ENCODE results near the gene SEC22A.

Gene SEC22A

GRCh38 chr3:123163141-123163540 lies 38.6 kb upstream of the SEC22A start:
- Mint-ChIP-seq H3K9me3 (peaks cover 8% of the 10 kb centered on the region), H3K4me1 (ENCODE audit: low read depth) (no peaks in the 10 kb centered on the region), H3K4me3 (no peak overlapping the region), H3K27ac (no peak overlapping the region), H3K27me3 (no peaks in the 10 kb centered on the region), H3K36me3 (ENCODE audit: low read depth) (peaks cover 95% of the 10 kb centered on the region)
- no peak for DNase-seq

GRCh38 chr3:123165163-123165562 lies 36.6 kb upstream of the SEC22A start:
- peaks cover 90% of the 10 kb centered on the region for H3K36me3 Mint-ChIP-seq (ENCODE audit: low read depth)
- no peak for DNase-seq
- H3K9me3 Mint-ChIP-seq, result peaks cover 8% of the 10 kb centered on the region
- H3K4me1 Mint-ChIP-seq (ENCODE audit: low read depth), result no peaks in the 10 kb centered on the region
- H3K27me3 Mint-ChIP-seq, result no peaks in the 10 kb centered on the region
- no peak overlapping the region for H3K4me3 Mint-ChIP-seq
- no peak overlapping the region for H3K27ac Mint-ChIP-seq

- no peaks in the 10 kb centered on the region for H3K4me1 Mint-ChIP-seq (ENCODE audit: low read depth)
- peaks cover 8% of the 10 kb centered on the region for H3K9me3 Mint-ChIP-seq
Measured at GRCh38 chr3:123167686-123168085, 34.1 kb upstream of the SEC22A start.

DNA sequence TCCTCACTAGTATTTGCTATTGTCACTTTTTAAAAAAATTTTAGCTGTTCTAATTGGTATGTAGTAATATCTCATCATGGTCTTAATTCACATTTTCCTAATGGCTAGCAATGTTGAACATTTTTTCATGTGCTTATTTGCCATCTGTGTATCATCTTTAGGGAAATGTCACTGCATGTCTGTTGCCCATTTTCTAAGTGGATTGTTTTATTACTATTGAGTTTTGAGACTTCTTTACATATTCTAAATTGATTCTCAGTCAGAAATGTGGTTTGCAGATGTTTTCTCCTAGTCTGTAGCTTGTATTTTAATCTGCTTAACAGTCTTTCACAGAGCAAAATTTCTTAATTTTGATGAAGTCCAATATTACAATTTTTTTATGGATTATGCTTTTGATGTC lies 33.6 kb upstream of the SEC22A start:
- Mint-ChIP-seq H3K36me3 (ENCODE audit: low read depth) (peaks cover 72% of the 10 kb centered on the region), H3K9me3 (peaks cover 8% of the 10 kb centered on the region), H3K4me3 (no peak overlapping the region), H3K27ac (no peak overlapping the region), H3K27me3 (no peaks in the 10 kb centered on the region), H3K4me1 (ENCODE audit: low read depth) (no peaks in the 10 kb centered on the region)
- DNase-seq, result no peak

More at GRCh38 chr3:123167686-123168085, 34.1 kb upstream of the SEC22A start:
- H3K4me3 Mint-ChIP-seq, result no peak overlapping the region
- H3K27ac Mint-ChIP-seq, result no peak overlapping the region
- DNase-seq, result no peak
- no peaks in the 10 kb centered on the region for H3K27me3 Mint-ChIP-seq
- peaks cover 76% of the 10 kb centered on the region for H3K36me3 Mint-ChIP-seq (ENCODE audit: low read depth)

DNA sequence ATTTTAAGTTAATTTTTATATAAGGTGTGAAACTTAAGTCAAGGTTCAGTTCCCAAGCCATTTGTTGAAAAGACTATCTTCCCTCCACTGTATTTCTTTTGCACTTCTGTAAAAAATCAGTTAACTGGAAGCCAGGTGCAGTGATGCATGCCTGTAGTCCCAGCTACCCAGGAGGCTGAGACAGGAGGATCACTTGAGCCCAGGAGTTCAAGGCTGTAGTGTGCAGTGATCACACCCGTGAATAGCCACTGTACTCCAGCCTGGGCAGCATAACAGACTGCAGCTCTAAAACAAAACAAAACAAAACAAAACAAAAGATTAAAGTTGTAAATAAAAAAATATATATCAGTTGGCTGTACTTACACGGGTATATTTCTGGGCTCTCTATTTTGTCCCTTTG lies 33.1 kb upstream of the SEC22A start:
- Mint-ChIP-seq H3K4me1 (ENCODE audit: low read depth) (no peaks in the 10 kb centered on the region), H3K27ac (no peak overlapping the region), H3K9me3 (peaks cover 8% of the 10 kb centered on the region), H3K27me3 (no peaks in the 10 kb centered on the region), H3K36me3 (ENCODE audit: low read depth) (peaks cover 70% of the 10 kb centered on the region), H3K4me3 (no peak overlapping the region)
- DNase-seq, result no peak

GRCh38 chr3:123169492-123169929 lies 32.2 kb upstream of the SEC22A start:
- H3K9me3 Mint-ChIP-seq, result peaks cover 6% of the 10 kb centered on the region
- H3K4me3 Mint-ChIP-seq, result no peak overlapping the region
- H3K27me3 Mint-ChIP-seq, result no peaks in the 10 kb centered on the region
- peak overlapping the region; percentile 18 for H3K27ac Mint-ChIP-seq
- no peak for DNase-seq
- peaks cover 61% of the 10 kb centered on the region for H3K36me3 Mint-ChIP-seq (ENCODE audit: low read depth)
- no peaks in the 10 kb centered on the region for H3K4me1 Mint-ChIP-seq (ENCODE audit: low read depth)

DNA sequence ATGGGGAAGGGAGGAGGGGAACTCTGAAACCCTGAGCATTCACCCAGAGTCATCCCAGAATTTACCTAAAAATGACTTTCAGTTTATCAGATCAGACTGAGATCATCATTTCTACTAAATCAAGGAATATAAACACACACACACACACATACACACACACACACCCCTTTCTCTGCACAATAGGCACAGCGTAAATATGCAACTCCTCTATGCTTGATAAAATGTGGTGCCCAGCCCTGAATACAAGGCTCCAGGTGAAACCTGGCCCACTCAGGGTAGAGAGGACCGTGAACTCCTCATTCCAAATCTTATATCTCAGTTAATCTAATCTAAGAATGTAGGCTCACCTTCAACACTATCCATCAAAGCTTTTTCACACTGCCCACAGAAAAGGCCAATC lies 31.8 kb upstream of the SEC22A start:
- Mint-ChIP-seq H3K27ac (peak overlapping the region; percentile 18), H3K4me1 (ENCODE audit: low read depth) (no peaks in the 10 kb centered on the region), H3K4me3 (no peak overlapping the region), H3K9me3 (peaks cover 2% of the 10 kb centered on the region), H3K27me3 (no peaks in the 10 kb centered on the region), H3K36me3 (ENCODE audit: low read depth) (peaks cover 57% of the 10 kb centered on the region)
- DNase-seq, result no peak

- Mint-ChIP-seq H3K36me3 (ENCODE audit: low read depth) (peaks cover 12% of the 10 kb centered on the region), H3K4me1 (ENCODE audit: low read depth) (no peaks in the 10 kb centered on the region), H3K27ac (no peak overlapping the region), H3K27me3 (no peaks in the 10 kb centered on the region), H3K9me3 (no peaks in the 10 kb centered on the region), H3K4me3 (no peak overlapping the region)
- DNase-seq, result no peak
Measured at GRCh38 chr3:123180791-123181190, 21.0 kb upstream of the SEC22A start.

DNA sequence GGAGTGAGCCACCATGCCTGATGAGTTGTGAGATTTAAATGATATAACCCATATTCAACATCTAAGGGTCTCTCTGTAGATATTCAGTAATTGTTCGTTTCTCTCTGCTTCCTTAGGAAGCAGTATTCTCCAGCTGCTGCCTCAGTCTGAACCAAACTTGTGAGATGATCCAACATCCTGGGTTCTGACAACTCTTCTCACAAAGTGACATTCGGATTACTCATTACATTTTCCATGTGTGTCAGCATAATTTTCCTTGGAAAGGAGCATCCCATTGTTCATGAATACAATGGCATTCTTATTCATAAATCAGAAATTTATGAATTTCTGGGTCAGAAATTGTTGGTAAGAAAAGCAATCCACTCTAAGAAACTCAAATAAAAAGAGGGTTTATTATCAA lies 15.0 kb upstream of the SEC22A start:
- peaks cover 1% of the 10 kb centered on the region for H3K36me3 Mint-ChIP-seq (ENCODE audit: low read depth)
- H3K4me3 Mint-ChIP-seq, result no peak overlapping the region
- no peaks in the 10 kb centered on the region for H3K4me1 Mint-ChIP-seq (ENCODE audit: low read depth)
- no peaks in the 10 kb centered on the region for H3K9me3 Mint-ChIP-seq
- H3K27me3 Mint-ChIP-seq, result no peaks in the 10 kb centered on the region
- no peak overlapping the region for H3K27ac Mint-ChIP-seq
- no peak for DNase-seq

DNA sequence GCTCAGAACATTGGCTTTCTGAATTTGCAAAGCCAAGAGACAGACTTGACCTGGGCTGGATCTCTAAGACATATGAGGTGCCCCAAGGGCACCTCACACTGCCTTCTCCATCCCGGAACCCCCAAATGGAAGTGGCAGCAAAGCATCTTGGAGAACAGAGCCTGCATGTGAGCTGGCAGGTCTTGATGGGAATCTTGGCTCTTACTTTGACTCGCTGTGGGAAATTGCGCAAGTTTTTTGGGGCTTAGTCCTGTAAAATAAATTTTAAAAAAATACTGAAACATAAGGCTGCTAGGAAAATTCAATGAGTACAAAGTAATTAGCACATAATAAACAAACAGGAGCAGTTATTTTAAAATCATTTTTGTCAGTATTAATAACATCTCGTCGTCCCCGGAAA lies 13.7 kb upstream of the SEC22A start:
- Mint-ChIP-seq H3K4me1 (ENCODE audit: low read depth) (no peaks in the 10 kb centered on the region), H3K9me3 (no peaks in the 10 kb centered on the region), H3K27ac (no peak overlapping the region)

GRCh38 chr3:123193448-123194101 lies 8.2 kb upstream of the SEC22A start:
- Mint-ChIP-seq H3K9me3 (peaks cover 3% of the 10 kb centered on the region), H3K27ac (no peak overlapping the region), H3K4me3 (no peak overlapping the region), H3K4me1 (ENCODE audit: low read depth) (no peaks in the 10 kb centered on the region), H3K27me3 (no peaks in the 10 kb centered on the region), H3K36me3 (ENCODE audit: low read depth) (peaks cover 3% of the 10 kb centered on the region)
- no peak for DNase-seq

More for the DNA sequence above, 13.7 kb upstream of the SEC22A start:
- Mint-ChIP-seq H3K36me3 (ENCODE audit: low read depth) (no peaks in the 10 kb centered on the region), H3K27me3 (no peaks in the 10 kb centered on the region), H3K4me3 (no peak overlapping the region)
- DNase-seq, result no peak

GRCh38 chr3:123194552-123194951 lies 7.2 kb upstream of the SEC22A start:
- Mint-ChIP-seq H3K27ac (no peak overlapping the region), H3K36me3 (ENCODE audit: low read depth) (peaks cover 3% of the 10 kb centered on the region), H3K4me1 (ENCODE audit: low read depth) (no peaks in the 10 kb centered on the region), H3K9me3 (peaks cover 3% of the 10 kb centered on the region), H3K27me3 (no peaks in the 10 kb centered on the region), H3K4me3 (no peak overlapping the region)
- no peak for DNase-seq

DNA sequence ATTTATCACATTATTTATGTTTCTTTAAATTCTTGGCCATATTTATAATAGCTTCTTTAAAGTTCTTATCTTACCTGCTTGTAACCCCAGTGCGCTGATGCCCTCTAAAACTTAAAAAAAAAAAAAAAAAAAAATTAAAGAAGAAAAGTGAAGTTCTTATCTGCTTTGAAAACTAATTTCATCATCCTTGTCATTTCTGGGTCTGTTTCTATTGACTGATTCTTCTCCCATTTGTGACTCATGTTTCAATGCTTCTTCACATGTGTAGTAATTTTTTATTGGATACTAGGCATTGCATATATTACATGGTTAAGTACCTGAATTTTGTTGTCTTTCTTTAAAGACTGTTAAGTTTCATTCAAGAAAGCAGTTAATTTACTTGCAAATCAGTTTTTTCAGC lies 3.4 kb upstream of the SEC22A start:
- Mint-ChIP-seq H3K27me3 (no peaks in the 10 kb centered on the region), H3K27ac (no peak overlapping the region), H3K4me1 (ENCODE audit: low read depth) (peaks cover 17% of the 10 kb centered on the region), H3K4me3 (no peak overlapping the region), H3K36me3 (ENCODE audit: low read depth) (peaks cover 15% of the 10 kb centered on the region), H3K9me3 (peaks cover 3% of the 10 kb centered on the region)
- DNase-seq, result no peak

- H3K4me3 Mint-ChIP-seq, result peak overlapping the region; percentile 91
- DNase-seq, result no peak
- H3K27me3 Mint-ChIP-seq, result no peaks in the 10 kb centered on the region
- peaks cover 29% of the 10 kb centered on the region for H3K4me1 Mint-ChIP-seq (ENCODE audit: low read depth)
- peak overlapping the region; percentile 96 for H3K27ac Mint-ChIP-seq
- peaks cover 3% of the 10 kb centered on the region for H3K9me3 Mint-ChIP-seq
- peaks cover 26% of the 10 kb centered on the region for H3K36me3 Mint-ChIP-seq (ENCODE audit: low read depth)
Measured at GRCh38 chr3:123201223-123201556, 553 bp upstream of the SEC22A start.

- peaks cover 3% of the 10 kb centered on the region for H3K9me3 Mint-ChIP-seq
- H3K4me1 Mint-ChIP-seq (ENCODE audit: low read depth), result peaks cover 36% of the 10 kb centered on the region
- peak overlapping the region; percentile 96 for H3K27ac Mint-ChIP-seq
- peak overlapping the region; percentile 91 for H3K4me3 Mint-ChIP-seq
- H3K27me3 Mint-ChIP-seq, result no peaks in the 10 kb centered on the region
- DNase-seq, result no peak
- peaks cover 31% of the 10 kb centered on the region for H3K36me3 Mint-ChIP-seq (ENCODE audit: low read depth)
Measured at GRCh38 chr3:123202451-123202850, 708 bp downstream of the SEC22A start.

- peaks cover 18% of the 10 kb centered on the region for H3K4me1 Mint-ChIP-seq (ENCODE audit: low read depth)
- H3K9me3 Mint-ChIP-seq, result no peaks in the 10 kb centered on the region
- no peak overlapping the region for H3K4me3 Mint-ChIP-seq
- DNase-seq, result no peak
- H3K27me3 Mint-ChIP-seq, result no peaks in the 10 kb centered on the region
- H3K36me3 Mint-ChIP-seq (ENCODE audit: low read depth), result peaks cover 71% of the 10 kb centered on the region
- no peak overlapping the region for H3K27ac Mint-ChIP-seq
Measured at GRCh38 chr3:123218990-123219389, 17.2 kb downstream of the SEC22A start.

All from activated T-cell treated with anti-CD3 and anti-CD28 coated beads, Interleukin-2, amount 50 U/mL, for 24 hours (primary cell).